ENCODE results near the gene FXYD7.

FXYD7 gene

DNA sequence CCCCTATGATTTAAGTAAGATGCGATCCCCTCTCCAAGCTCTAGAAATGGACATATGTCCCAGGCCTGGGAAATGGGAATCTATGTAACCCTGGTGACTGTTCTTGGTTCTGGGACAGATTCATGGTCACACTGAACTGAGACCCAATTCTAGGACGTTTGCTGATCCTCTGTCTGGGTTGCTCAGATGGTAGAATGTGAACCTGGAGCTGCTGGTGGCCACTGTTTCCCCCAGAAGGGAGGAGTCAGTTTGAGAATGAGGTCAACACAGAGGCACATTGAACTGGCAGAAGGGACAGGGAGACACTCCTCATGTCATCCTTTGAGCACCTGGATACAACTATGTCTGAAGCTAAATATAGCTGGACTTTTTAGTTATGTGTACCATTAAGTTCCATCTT is 56.4 kb downstream of the FXYD7 start:
- no peak for DNase-seq (ENCODE audit: low read depth in 2 of 2)

DNA sequence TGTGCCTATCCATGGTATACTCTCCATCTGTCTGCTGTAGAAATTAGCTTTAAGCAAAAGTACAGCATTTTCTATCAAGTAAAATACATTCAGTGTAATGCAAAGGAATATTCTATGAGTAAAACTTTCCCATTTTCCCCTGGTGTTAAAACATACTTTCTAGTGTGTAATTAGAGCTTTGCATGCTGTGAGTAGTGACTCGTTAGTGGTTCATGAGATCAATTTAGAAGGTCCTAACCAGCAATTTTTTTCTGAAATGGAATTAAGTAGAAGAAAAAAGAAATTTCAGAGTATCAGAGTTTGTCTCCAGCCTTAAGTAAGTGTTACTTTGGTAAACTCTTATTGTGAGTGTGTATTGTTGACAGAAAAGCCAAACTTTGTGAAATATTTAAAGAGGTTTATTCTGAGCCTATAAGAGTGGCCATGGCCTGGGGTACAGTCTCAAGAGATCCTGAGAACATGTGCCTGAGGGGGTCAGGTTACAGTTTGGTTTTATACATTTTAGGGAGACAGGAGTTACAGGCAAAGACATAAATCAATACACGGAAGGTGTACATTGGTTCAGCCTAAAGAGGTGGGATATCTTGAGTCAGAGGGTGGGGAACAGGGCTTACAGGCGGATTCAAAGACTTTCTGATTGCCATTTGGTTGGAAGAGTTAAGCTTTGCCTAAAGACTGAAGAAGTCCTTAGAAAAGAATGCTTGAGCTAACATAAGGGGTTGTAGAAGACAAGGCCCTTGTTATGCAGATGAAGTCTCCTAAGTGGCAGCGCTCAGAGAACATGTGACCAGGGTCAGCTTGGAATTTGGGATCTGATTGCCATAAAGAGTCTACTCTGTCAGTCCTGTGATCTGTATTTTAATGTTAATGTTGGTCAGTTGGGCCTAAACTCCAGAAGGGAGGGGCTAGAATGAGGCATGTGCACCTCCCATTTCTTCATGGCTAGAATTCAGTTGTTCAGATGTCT is 60.0 kb downstream of the FXYD7 start:
- no peak for DNase-seq (ENCODE audit: low read depth in 2 of 2)
